GM19025 (cell line): ENCODE results near the gene TH.

Source experiments
- ATAC-seq: cut with Tn5 transposase; IDR thresholded peaks from one replicate; pipeline ENCODE4 v1.9.1; 2021; ENCODE audit warnings: mild to moderate bottlenecking, low read depth, moderate library complexity; ENCODE audit not compliant: unreplicated experiment

TH gene

GRCh38 chr11:2120359-2121100 is 51.1 kb downstream of the TH start:
- ATAC-seq = no peak

GRCh38 chr11:2118677-2119076 is 52.9 kb downstream of the TH start:
- no peak for ATAC-seq

GRCh38 chr11:2116680-2117079 is 54.9 kb downstream of the TH start:
- ATAC-seq = no peak

GRCh38 chr11:2115308-2115707 is 56.3 kb downstream of the TH start:
- no peak for ATAC-seq

GRCh38 chr11:2114430-2115241 is 57.0 kb downstream of the TH start:
- no peak for ATAC-seq
